ENCODE data around the gene BLCAP. TPM values are rescaled to one million over a fixed set of nuclear protein-coding genes. Genes with fewer than 3 reads are reported as not detected.

BLCAP gene
- total and polyA plus RNA-seq, 2 experiments from 2014 or later = 65.8 to 71.9 TPM

DNA sequence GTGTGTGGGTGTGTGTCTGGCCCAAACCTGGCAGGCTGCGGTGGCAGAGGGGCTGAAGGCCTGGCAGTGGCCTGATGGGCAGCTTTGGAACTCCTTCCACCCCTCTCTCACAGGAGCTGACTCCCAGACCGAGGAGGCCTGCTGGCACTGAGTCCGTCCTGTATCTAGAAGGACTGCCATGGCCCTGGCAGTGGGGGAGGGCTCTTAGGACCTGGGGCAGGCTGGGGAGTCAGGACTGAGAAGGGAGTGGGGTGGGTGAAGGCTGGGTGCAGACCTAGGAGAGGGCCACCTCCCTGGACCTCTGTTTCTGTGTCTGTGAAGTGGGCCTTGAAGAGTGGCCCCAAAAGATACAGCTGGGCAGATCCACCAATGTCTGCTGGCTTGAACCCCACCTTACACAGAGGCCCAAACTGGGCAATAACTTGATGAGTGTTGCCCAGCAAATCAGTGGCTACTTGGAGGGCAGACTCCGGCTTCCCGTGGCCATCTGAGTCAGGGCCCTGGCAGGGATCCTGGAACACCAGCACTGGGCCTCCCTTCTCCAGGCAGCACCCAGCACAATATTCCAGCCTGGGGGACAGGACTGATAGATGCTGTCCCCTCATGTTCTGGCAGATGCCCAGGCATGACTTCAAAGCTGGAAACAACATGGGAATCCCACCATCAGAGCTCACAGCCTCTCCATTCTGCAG, 46.7 kb upstream of the BLCAP start:
- Histone ChIP-seq H3K9me2 (replicated peaks; ENCODE audit: insufficient read depth) (no peaks in the 10 kb centered on the region), H4K20me1 (ENCODE audit: insufficient read depth, poor library complexity, severe bottlenecking) (no peaks in the 10 kb centered on the region), H3K4me1 (ENCODE audit: insufficient read depth) (no peaks in the 10 kb centered on the region), H3K27ac (no peak overlapping the region), H2AFZ (no peak overlapping the region), H3K4me3 (no peak overlapping the region), H3K9me3 (ENCODE audit: low read depth) (no peaks in the 10 kb centered on the region), H3K27me3 (peaks cover 11% of the 10 kb centered on the region), H3K4me2 (no peak overlapping the region), H3K79me2 (no peaks in the 10 kb centered on the region), H3K36me3 (replicated peaks; ENCODE audit: insufficient read depth, low read depth) (no peaks in the 10 kb centered on the region)
- TF ChIP-seq EZH2 (IDR thresholded peaks at IDR 0.05; ENCODE audit: borderline replicate concordance) (no peak), EZH2phosphoT487 (IDR thresholded peaks at IDR 0.05; ENCODE audit: low read depth, severe bottlenecking, unreplicated experiment) (no peak), CTCF (IDR thresholded peaks at IDR 0.05; ENCODE audit: poor library complexity) (no peak)
- no peak for DNase-seq (ENCODE audit: low spot score)
- WGBS (ENCODE audit: low lambda C conversion rate, missing lambda C conversion rate) = 90% methylated on average over 5 of the region's 5 CpGs

GRCh38 chr20:37573626-37574198, 46.0 kb upstream of the BLCAP start:
- H3K4me2 ChIP-seq = no peak overlapping the region
- no peaks in the 10 kb centered on the region for H3K9me3 ChIP-seq (ENCODE audit: low read depth)
- DNase-seq (ENCODE audit: low spot score) = no peak
- H3K36me3 ChIP-seq (replicated peaks; ENCODE audit: insufficient read depth, low read depth) = no peaks in the 10 kb centered on the region
- no peaks in the 10 kb centered on the region for H3K9me2 ChIP-seq (replicated peaks; ENCODE audit: insufficient read depth)
- H3K79me2 ChIP-seq = no peaks in the 10 kb centered on the region
- H3K27ac ChIP-seq = no peak overlapping the region
- 57% methylated on average over 4 of the region's 9 CpGs for WGBS (ENCODE audit: low lambda C conversion rate, missing lambda C conversion rate)
- no peak for TF ChIP-seq CTCF (IDR thresholded peaks at IDR 0.05; ENCODE audit: poor library complexity)
- no peak for TF ChIP-seq EZH2 (IDR thresholded peaks at IDR 0.05; ENCODE audit: borderline replicate concordance)
- TF ChIP-seq EZH2phosphoT487 (IDR thresholded peaks at IDR 0.05; ENCODE audit: low read depth, severe bottlenecking, unreplicated experiment) = no peak
- no peaks in the 10 kb centered on the region for H3K4me1 ChIP-seq (ENCODE audit: insufficient read depth)
- no peak overlapping the region for H2AFZ ChIP-seq
- H4K20me1 ChIP-seq (ENCODE audit: insufficient read depth, poor library complexity, severe bottlenecking) = no peaks in the 10 kb centered on the region
- H3K27me3 ChIP-seq = peaks cover 11% of the 10 kb centered on the region
- no peak overlapping the region for H3K4me3 ChIP-seq

- H2AFZ ChIP-seq = no peak overlapping the region
- no peaks in the 10 kb centered on the region for H4K20me1 ChIP-seq (ENCODE audit: insufficient read depth, poor library complexity, severe bottlenecking)
- peaks cover 11% of the 10 kb centered on the region for H3K27me3 ChIP-seq
- TF ChIP-seq EZH2phosphoT487 (IDR thresholded peaks at IDR 0.05; ENCODE audit: low read depth, severe bottlenecking, unreplicated experiment) (no peak), CTCF (IDR thresholded peaks at IDR 0.05; ENCODE audit: poor library complexity) (no peak), EZH2 (IDR thresholded peaks at IDR 0.05; ENCODE audit: borderline replicate concordance) (no peak)
- H3K9me2 ChIP-seq (replicated peaks; ENCODE audit: insufficient read depth) = no peaks in the 10 kb centered on the region
- WGBS (ENCODE audit: low lambda C conversion rate, missing lambda C conversion rate) = 89% methylated on average over 6 of the region's 6 CpGs
- H3K4me2 ChIP-seq = no peak overlapping the region
- H3K9me3 ChIP-seq (ENCODE audit: low read depth) = no peaks in the 10 kb centered on the region
- H3K4me3 ChIP-seq = no peak overlapping the region
- no peaks in the 10 kb centered on the region for H3K36me3 ChIP-seq (replicated peaks; ENCODE audit: insufficient read depth, low read depth)
- H3K27ac ChIP-seq = no peak overlapping the region
- H3K4me1 ChIP-seq (ENCODE audit: insufficient read depth) = no peaks in the 10 kb centered on the region
- DNase-seq (ENCODE audit: low spot score) = no peak
- no peaks in the 10 kb centered on the region for H3K79me2 ChIP-seq
These were observed 43.4 kb upstream of the BLCAP start for GRCh38 chr20:37571033-37571432.

Data from hepatocyte (in vitro differentiated cells).